Tongue (tissue), 2 donors: ENCODE data around the gene EPN1. TPM values are rescaled to one million over a fixed set of nuclear protein-coding genes. Genes with fewer than 3 reads are reported as not detected.
"Not testable (repeated sequence)": the region's sequence is repeated elsewhere in the genome, so short reads cannot be mapped to it uniquely, and the experiment has no call there.

Source experiments
- DNase-seq: peaks from one replicate; pipeline ENCODE4 v3.0.0-alpha.2; 2015
- total RNA-seq: library from RNA; depleted of rRNA; stranded (reverse); fragments of >200 nt; gene quantifications from one replicate; pipeline ENCODE4 v1.2.3, GENCODE V29; 2014

The EPN1 gene
- total RNA-seq, 1 donor from 2014 or later = 62.2 TPM

DNA sequence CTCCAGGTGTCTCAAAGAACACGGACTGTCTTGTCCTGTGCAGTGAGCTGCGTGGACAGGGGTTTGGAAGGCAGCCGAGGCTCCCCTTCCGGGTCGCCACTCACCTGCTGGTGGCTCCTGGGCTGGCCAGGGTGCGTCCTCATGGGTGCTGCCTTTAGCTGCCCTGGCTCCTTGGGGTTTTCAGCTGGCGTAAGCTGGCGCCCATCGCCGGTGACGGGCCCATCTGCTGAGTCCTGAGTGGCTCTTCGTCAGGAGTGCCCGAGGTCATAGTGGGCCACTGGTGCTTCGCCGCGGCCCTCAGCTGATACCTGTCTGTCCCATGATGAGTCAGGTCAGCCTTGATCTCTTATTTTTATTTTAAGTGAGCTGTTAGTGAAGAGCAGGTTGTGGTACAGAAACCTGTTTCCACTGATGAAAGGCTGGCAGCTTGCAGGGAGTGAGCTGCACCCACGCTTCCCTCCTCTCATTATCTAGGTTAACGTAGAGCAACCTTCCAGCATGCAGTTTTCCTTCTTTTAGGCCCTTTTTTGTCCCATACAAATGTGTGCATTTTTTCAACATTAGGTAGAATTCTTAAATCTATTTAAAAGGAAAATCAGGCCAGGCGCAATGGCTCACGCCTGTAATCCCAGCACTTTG is 18.4 kb downstream of the EPN1 start:
- no peak for DNase-seq

- no peak for DNase-seq
These were observed 19.2 kb downstream of the EPN1 start for GRCh38 chr19:55694241-55694655.

GRCh38 chr19:55694656-55695491 is 19.8 kb downstream of the EPN1 start:
- no peak for DNase-seq

DNA sequence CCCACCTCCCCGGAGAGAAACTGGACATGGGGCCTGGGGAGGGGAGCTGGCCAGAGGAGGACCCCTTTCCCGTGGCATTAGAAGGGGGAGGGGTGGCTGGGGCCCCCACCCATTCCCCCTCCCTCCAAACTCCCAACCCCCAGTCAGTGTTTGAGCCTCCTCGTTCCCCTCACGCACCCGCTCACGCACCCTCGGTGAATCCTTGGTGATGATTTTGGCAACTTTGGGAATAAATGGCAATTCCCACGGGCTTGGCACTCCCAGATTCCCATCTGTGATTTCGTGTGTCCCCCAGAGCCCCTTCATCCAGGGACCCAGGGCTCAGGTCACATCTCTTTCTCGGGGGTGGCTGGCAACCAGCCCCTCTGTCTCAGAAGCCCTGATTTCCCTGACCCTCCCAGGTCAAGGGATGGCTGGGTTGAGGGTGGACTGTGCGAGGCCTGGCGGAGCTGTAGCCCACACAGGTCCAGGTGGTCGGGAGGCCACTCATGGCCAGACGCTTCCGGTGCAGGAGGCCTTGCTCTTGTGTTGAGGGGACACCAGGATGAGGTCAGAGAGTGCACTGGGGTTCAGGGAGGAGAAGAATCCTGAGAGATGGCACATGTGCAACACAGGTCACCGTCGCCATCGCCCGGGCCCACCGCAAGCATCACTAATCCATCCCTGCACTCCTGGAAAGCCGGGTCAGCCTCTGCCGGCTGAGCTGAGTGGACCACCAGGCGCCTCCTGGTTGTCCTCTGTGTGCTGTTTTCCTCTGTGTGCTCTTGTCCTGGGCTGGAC is 20.7 kb downstream of the EPN1 start:
- DNase-seq = no peak

GRCh38 chr19:55696301-55697068 is 21.5 kb downstream of the EPN1 start:
- DNase-seq = no peak

- DNase-seq = no peak
These were observed 22.0 kb downstream of the EPN1 start for GRCh38 chr19:55697069-55697440.

- no peak for DNase-seq
These were observed 22.7 kb downstream of the EPN1 start for GRCh38 chr19:55697698-55698097.

GRCh38 chr19:55698256-55698655 is 23.2 kb downstream of the EPN1 start:
- DNase-seq = no peak

GRCh38 chr19:55699221-55699620 is 24.2 kb downstream of the EPN1 start:
- DNase-seq = no peak

DNA sequence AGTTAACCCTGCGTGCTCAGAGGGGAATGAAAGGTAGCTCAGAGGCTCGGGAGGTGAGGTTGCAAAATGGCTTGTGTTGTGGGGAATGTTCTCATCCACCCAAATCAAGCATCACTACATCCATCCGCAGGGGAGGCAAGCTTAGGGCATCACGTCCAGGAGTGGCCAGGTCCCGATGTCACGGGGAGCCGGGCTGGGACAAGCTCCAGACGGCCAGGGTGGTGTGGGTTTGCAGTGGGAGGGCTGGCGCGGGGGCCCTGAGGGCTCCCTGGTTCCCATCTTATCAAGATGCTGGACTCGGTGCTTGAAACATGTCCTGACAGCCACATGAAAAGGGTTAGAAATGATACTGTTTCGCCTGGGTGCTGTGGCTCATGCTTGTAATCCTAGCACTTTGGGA is 25.8 kb downstream of the EPN1 start:
- no peak for DNase-seq

- DNase-seq = no peak
These were observed 27.2 kb downstream of the EPN1 start for GRCh38 chr19:55702131-55702627.

DNA sequence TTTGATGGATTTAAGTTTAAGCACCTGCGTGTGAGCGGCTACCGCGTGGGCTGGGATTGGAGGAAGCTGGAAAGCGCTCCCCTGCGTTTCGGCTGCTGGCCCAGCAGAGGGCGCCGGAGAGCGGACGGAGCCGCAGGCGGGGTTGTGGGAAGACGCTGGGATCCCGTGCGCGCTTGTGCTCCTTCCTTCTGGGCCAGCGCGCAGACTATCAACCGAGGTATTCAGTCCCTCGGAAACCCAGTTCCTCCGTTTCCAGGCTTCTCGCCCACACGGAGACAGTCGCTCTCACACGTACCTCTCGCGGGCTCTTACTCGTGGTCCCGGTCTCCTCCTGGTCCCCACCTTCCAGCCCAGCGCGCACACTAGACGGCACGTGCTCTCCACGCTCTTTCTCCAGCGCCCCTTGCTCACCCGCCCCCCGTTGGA is 28.8 kb downstream of the EPN1 start:
- peak; percentile 64 for DNase-seq

- DNase-seq = no peak
These were observed 29.6 kb downstream of the EPN1 start for GRCh38 chr19:55704494-55705245.

GRCh38 chr19:55705972-55706371 is 30.9 kb downstream of the EPN1 start:
- DNase-seq = no peak

- no peak for DNase-seq
These were observed 36.7 kb downstream of the EPN1 start for GRCh38 chr19:55711719-55712118.

DNA sequence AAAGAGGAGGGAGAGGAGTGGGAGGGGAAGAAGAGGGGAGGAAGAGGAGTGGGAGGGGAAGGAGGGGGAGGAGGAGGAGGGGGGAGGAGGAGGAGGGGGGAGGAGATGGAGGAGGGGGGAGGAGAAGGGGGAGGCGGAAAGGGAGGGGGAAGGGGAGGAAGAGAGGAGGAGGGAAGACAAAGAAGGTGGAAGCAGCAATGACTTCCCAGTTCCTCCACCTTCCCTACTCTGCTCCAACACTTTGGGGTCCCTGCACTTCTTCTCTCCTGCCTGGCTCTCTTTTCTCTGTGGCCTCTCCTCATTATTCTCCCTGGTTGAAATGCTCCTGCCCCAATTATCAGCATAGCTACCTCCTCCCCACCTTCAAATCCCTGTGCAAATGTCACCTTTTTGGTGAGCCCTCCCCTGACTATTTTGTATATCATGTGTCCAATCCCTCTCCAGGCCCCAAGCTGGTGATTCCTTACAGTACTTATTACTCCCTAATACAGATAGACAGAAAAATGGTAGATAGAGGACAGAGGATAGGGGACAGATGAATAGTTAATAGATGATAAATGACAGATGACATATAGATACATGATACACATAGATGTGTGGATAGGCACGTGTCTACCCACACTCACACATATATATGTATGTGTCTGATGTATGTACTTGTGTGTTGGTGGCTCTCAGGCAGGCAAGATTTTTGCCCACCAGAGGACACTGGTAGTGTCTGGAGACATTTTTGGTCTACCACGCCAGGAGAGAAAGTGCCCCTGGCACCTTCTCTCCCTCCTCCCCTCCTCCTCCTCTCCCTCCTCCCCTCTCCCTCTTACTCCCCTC is 38.0 kb downstream of the EPN1 start:
- no peak for DNase-seq

GRCh38 chr19:55716531-55716930 is 41.5 kb downstream of the EPN1 start:
- no peak for DNase-seq

- no peak for DNase-seq
These were observed 42.2 kb downstream of the EPN1 start for GRCh38 chr19:55717251-55717650.

DNA sequence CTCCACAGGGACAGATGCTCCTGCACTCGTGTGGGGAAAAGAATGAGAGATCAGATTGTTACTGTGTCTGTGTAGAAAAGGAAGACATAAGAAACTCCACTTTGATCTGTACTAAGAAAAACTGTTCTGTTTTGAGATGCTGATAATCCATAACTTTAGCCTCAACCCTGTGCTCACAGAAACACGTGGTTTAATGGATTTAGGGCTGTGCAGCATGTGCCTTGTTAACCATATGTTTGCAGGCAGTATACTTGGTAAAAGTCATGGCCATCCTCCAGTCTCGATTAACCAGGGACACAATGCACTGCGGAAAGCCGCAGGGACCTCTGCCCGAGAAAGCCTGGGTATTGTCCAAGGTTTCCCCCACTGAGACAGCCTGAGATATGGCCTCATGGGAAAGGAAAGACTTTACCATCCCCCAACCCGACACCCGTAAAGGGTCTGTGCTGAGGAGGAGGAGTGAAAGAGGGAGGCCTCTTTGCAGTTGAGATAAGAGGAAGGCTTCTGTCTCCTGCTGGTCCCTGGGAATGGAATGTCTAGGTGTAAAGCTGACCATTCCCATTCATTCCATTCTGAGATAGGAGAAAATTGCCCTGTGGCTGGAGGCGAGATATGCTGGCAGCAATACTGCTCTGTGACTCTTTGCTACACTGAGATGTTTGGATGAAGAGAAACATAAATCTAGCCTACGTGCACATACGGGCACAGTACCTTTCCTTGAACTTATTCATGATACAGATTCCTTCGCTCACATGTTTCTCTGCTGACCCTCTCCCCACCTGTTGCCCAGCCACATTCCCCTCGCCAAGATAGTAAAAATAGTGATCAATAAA is 43.1 kb downstream of the EPN1 start:
- not testable (repeated sequence) for DNase-seq
